ENCODE measurements around the gene ATAD3C.

GRCh38 chr1:1420654-1421141 is 28.8 kb upstream of the ATAD3C start:
- TF ChIP-seq EZH2 (IDR thresholded peaks at IDR 0.05; ENCODE audit: insufficient read depth, poor library complexity, severe bottlenecking), result no peak
- no peak for TF ChIP-seq EZH2phosphoT487 (IDR thresholded peaks at IDR 0.05; ENCODE audit: insufficient read depth, low read depth)

Measured in GM23248 (cell line).